Right lobe of liver (tissue), 6 donors: ENCODE measurements around the gene CDH4. TPM values are rescaled to one million over a fixed set of nuclear protein-coding genes. Genes with fewer than 3 reads are reported as not detected.

Experiments
- ATAC-seq, 4 donors: fragments of 200-7000 bp; cut with Tn5 transposase; one replicate each; pipeline ENCODE4 v1.9.1; 2020; ENCODE audit warnings: mild to moderate bottlenecking in 4 of 4, moderate library complexity in 4 of 4
- DNase-seq, 3 donors: peaks; one replicate each; pipeline ENCODE4 v3.0.0-alpha.2; 2020
- H3K27ac ChIP-seq, 3 donors: fragments of 200-600 bp; one replicate each; pipeline ENCODE4 v1.8.0; 2022
- H3K27me3 ChIP-seq, 2 donors: fragments of 200-600 bp; one replicate each; pipeline ENCODE4 v1.8.0; 2022
- H3K36me3 ChIP-seq, 4 donors: fragments of 200-600 bp; sonication (generic) in 1 of 4; one replicate each; pipeline versions ENCODE4 v1.5.1 to v1.8.0; 2017 to 2022; ENCODE audit warnings: control low read depth in 1 of 4
- H3K4me1 ChIP-seq, 4 donors: fragments of 200-600 bp; sonication (generic) in 1 of 4; one replicate each; pipeline versions ENCODE4 v1.5.1 to v1.8.0; 2017 to 2022; ENCODE audit warnings: control low read depth in 1 of 4
- H3K4me3 ChIP-seq, 3 donors: fragments of 200-600 bp; one replicate each; pipeline ENCODE4 v1.8.0; 2022
- H3K9me3 ChIP-seq, 4 donors: fragments of 200-600 bp; sonication (generic) in 1 of 4; one replicate each; pipeline versions ENCODE4 v1.5.1 to v1.8.0; 2017 to 2022; ENCODE audit warnings: control low read depth in 1 of 4
- CTCF ChIP-seq, 4 donors: fragments of 200-600 bp in 3 of 4; fragments of 450-650 bp in 1 of 4; IDR thresholded peaks; one replicate each; pipeline versions ENCODE4 v1.5.1 to v1.8.0; 2016 to 2022; ENCODE audit warnings: antibody characterized with exemption in 4 of 4, mild to moderate bottlenecking in 2 of 4
- POLR2A ChIP-seq: fragments of 450-650 bp; IDR thresholded peaks from one replicate; pipeline ENCODE4 v1.6.1; 2017; ENCODE audit warnings: antibody characterized with exemption, mild to moderate bottlenecking
- WGBS: methylation state at CpG from one replicate; pipeline ENCODE4 v1.1.6; 2018; ENCODE audit warnings: low coverage, low lambda C conversion rate; ENCODE audit not compliant: insufficient coverage; ENCODE audit errors: missing lambda C conversion rate; 5-methylcytosine and 5-hydroxymethylcytosine counted together
- intact Hi-C, 2 donors: fragments of 100-400 bp; cut with DNase I; formaldehyde crosslinking; loops; one replicate each; pipeline versions ENCODE4 v1.11.2 to v1.14.1; 2022
- total RNA-seq, 6 experiments: library from RNA; depleted of rRNA in 2 of 6; stranded (reverse); fragments of >200 nt in 2 of 6; fragmentation: NEBNext Ultra II Directional in 3 of 6; extraction: Animal tissue kit (Norgen Biotek cat#: 25700) in 3 of 6; gene quantifications; one replicate each; pipeline versions ENCODE4 v1.1.0 to v1.2.4, GENCODE V29; 2016 to 2023
- donor health status: DM: no; HTN: yes; CAD: no.
- donor health status: DM: no; HTN: no; CAD: no.
- donor health status: DM: no; HTN: no; CAD: no.
- donor health status: DM: no; HTN: yes; CAD: no.
- donor health status: DM: no; HTN: yes; CAD: no.

The CDH4 gene
- total RNA-seq, 6 experiments from 2014 or later: 0.02 to 0.14 (median 0.09) TPM; not detected in 3

- Histone ChIP-seq H3K9me3 (no peaks in the 10 kb centered on the region), H3K36me3 (no peaks in the 10 kb centered on the region), H3K4me3 (no peak overlapping the region), H3K27ac (no peak overlapping the region), H3K27me3 (no peaks in the 10 kb centered on the region), H3K4me1 (no peaks in the 10 kb centered on the region)
- WGBS: 48% methylated on average over 30 of the region's 32 CpGs
- DNase-seq (no peak), ATAC-seq (no peak)
- intact Hi-C loops: no loop called here
- TF ChIP-seq CTCF (IDR thresholded peaks at IDR 0.05) (no peak), POLR2A (no peak)
These were observed 630.9 kb downstream of the CDH4 start for GRCh38 chr20:61882716-61883615.

- no peak overlapping the region for H3K27ac ChIP-seq
- H3K36me3 ChIP-seq: no peaks in the 10 kb centered on the region
- no peak overlapping the region for H3K4me3 ChIP-seq
- TF ChIP-seq CTCF (IDR thresholded peaks at IDR 0.05) (no peak), POLR2A (no peak)
- WGBS: 48% methylated on average over 6 of the region's 14 CpGs
- no peak for DNase-seq
- no peaks in the 10 kb centered on the region for H3K9me3 ChIP-seq
- intact Hi-C loops: no loop called here
- no peaks in the 10 kb centered on the region for H3K27me3 ChIP-seq
- no peak for ATAC-seq
- H3K4me1 ChIP-seq: no peaks in the 10 kb centered on the region
These were observed 631.9 kb downstream of the CDH4 start for GRCh38 chr20:61883857-61884393.

DNA sequence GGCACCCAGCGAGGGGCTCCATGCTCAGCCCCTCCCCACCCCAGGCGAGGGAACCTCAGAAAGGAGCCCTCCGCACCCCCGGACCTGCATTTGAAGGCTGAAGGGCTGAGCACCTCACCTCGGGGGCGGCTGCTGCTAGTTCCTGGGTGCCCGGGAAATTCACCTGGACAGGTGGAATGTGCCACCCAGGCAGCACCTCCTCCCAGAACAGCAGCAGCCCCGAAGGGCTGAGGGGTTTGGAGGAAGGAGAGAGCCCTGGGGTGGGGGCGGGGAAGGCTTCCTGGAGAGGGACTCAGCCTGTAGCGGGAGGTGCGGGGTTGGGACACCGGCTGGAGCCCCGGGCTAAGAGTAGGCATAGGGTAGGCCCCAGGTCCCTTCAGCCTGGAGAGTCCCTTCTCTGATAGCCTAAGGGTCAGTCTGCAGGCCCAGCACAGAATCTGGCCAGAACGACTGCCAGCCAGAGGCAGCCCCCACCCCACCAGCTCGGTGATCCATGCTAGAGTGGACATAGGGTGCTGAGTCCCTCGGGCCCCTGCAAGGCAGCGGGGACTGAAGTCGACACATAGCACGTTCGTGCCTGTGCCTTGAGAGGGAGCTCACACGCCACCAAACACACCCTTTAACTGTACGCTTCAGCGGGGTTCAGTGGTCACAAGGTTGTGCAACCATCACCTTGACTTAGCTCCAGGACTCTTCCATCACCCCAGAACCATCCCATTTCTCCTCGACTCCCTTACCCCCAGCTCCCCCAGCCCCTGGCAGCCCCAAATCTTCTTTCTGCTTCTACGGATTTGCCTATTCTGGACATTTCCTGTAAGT, 632.7 kb downstream of the CDH4 start:
- H3K4me1 ChIP-seq: no peaks in the 10 kb centered on the region
- H3K27me3 ChIP-seq: no peaks in the 10 kb centered on the region
- TF ChIP-seq POLR2A: no peak
- TF ChIP-seq CTCF (IDR thresholded peaks at IDR 0.05): no peak
- H3K9me3 ChIP-seq: no peaks in the 10 kb centered on the region
- WGBS: 59% methylated on average over 6 of the region's 25 CpGs
- DNase-seq (no peak), ATAC-seq (no peak)
- intact Hi-C loops: no loop called here
- H3K27ac ChIP-seq: no peak overlapping the region
- H3K36me3 ChIP-seq: no peaks in the 10 kb centered on the region
- H3K4me3 ChIP-seq: no peak overlapping the region

DNA sequence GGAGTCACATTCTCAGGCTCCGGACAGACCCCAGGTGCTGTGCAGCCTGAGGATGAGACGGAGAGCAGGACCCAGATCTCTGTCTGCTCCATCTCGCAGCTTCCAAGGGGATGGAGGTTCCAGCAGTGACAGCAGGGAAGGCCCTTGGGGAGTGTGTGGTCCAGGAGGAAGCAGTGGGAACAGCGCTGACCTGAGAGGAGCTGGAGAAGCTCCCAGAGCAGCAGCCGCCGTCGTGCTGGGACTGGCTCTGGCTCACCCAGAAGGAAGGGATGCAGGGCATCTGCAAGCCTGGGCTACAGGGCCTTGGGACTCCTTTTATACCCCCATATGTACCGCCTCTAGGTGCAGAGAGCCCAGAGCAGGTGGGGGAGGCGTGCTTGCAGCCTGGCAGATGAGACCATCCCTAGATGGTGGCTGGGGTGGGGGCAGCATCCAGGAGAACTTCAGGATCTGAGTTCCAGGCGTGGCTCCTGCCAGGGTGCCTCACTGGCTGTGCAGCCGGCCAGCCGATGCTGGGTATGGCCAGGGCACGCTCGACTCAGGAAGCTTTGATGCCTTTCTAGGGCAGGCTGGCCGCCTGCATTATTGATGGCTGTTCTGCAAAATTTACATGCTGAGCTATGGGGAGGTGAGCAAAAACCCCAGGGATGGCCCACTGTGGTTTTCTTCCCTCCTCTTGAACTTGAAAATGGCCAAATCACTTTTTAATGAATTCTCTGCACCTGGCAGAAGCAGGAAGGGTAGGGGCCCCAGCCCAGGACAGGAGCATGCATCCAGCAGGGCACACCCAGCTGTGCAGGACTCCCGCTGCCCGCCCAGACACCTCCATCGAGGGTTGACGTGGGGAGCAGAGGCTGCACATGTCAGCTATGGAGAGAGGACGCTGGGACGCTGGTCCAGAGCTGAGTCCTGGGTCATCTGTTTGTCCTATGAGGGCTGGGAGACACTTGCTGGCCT, 634.0 kb downstream of the CDH4 start:
- Histone ChIP-seq H3K27me3 (no peaks in the 10 kb centered on the region), H3K4me3 (no peak overlapping the region), H3K9me3 (no peaks in the 10 kb centered on the region), H3K36me3 (no peaks in the 10 kb centered on the region), H3K27ac (no peak overlapping the region), H3K4me1 (no peaks in the 10 kb centered on the region)
- ATAC-seq (no peak), DNase-seq (no peak)
- TF ChIP-seq POLR2A: no peak
- no peak for TF ChIP-seq CTCF (IDR thresholded peaks at IDR 0.05)
- intact Hi-C loops: no loop called here
- WGBS: 48% methylated on average over 2 of the region's 21 CpGs
